ENCODE measurements around the gene LRRN3.
A peak's percentile ranks its signal among the peaks of the same experiment; 100 is the strongest.

Gene LRRN3

GRCh38 chr7:111159426-111159825 lies 68.5 kb downstream of the LRRN3 start:
- no peak overlapping the region for H3K4me3 ChIP-seq (ENCODE audit: low read depth, low read length)
- DNase-seq (ENCODE audit: low read depth), result no peak
- no peak for TF ChIP-seq CTCF (IDR thresholded peaks at IDR 0.05; ENCODE audit: low read depth, low read length, missing control alignments)
- in situ Hi-C loops (cut with HindIII; ENCODE audit: low sequenced_read_pairs), result no loop called here

GRCh38 chr7:111160297-111160696 lies 69.4 kb downstream of the LRRN3 start:
- H3K4me3 ChIP-seq (ENCODE audit: low read depth, low read length), result no peak overlapping the region
- in situ Hi-C loops (cut with HindIII; ENCODE audit: low sequenced_read_pairs), result no loop called here
- no peak for DNase-seq (ENCODE audit: low read depth)
- no peak for TF ChIP-seq CTCF (IDR thresholded peaks at IDR 0.05; ENCODE audit: low read depth, low read length, missing control alignments)

- in situ Hi-C loops (cut with HindIII; ENCODE audit: low sequenced_read_pairs), result no loop called here
- H3K4me3 ChIP-seq (ENCODE audit: low read depth, low read length), result no peak overlapping the region
- DNase-seq (ENCODE audit: low read depth), result no peak
- TF ChIP-seq CTCF (IDR thresholded peaks at IDR 0.05; ENCODE audit: low read depth, low read length, missing control alignments), result no peak
Measured at GRCh38 chr7:111162692-111163091, 71.8 kb downstream of the LRRN3 start.

GRCh38 chr7:111164442-111164841 lies 73.5 kb downstream of the LRRN3 start:
- in situ Hi-C loops (cut with HindIII; ENCODE audit: low sequenced_read_pairs), result no loop called here
- no peak overlapping the region for H3K4me3 ChIP-seq (ENCODE audit: low read depth, low read length)
- no peak for DNase-seq (ENCODE audit: low read depth)
- no peak for TF ChIP-seq CTCF (IDR thresholded peaks at IDR 0.05; ENCODE audit: low read depth, low read length, missing control alignments)

- no peak overlapping the region for H3K4me3 ChIP-seq (ENCODE audit: low read depth, low read length)
- TF ChIP-seq CTCF (IDR thresholded peaks at IDR 0.05; ENCODE audit: low read depth, low read length, missing control alignments), result no peak
- in situ Hi-C loops (cut with HindIII; ENCODE audit: low sequenced_read_pairs), result no loop called here
- DNase-seq (ENCODE audit: low read depth), result peak; percentile 82
Measured at GRCh38 chr7:111168182-111168581, 77.3 kb downstream of the LRRN3 start.

GRCh38 chr7:111172564-111173257 lies 81.8 kb downstream of the LRRN3 start:
- DNase-seq (ENCODE audit: low read depth), result no peak
- in situ Hi-C loops (cut with HindIII; ENCODE audit: low sequenced_read_pairs), result no loop called here
- TF ChIP-seq CTCF (IDR thresholded peaks at IDR 0.05; ENCODE audit: low read depth, low read length, missing control alignments), result no peak
- H3K4me3 ChIP-seq (ENCODE audit: low read depth, low read length), result no peak overlapping the region
